NOMO-1 treated with dmso at 0.1 percent for 144 hours (cell line): Measurements from ENCODE around the gene TYR.
"Not testable (repeated sequence)": the region's sequence is repeated elsewhere in the genome, so short reads cannot be mapped to it uniquely, and the experiment has no call there.

Source experiments
- DNase-seq: peaks from one replicate; lab custom pipeline; 2025; ENCODE audit not compliant: unreplicated experiment; lab: John Stamatoyannopoulos, UW

Gene TYR

GRCh38 chr11:89267660-89268302 is 90.1 kb downstream of the TYR start:
- no peak for DNase-seq

GRCh38 chr11:89272540-89273088 is 94.9 kb downstream of the TYR start:
- not testable (repeated sequence) for DNase-seq

GRCh38 chr11:89273220-89273619 is 95.5 kb downstream of the TYR start:
- not testable (repeated sequence) for DNase-seq

- DNase-seq = no peak
Measured at GRCh38 chr11:89275966-89276365, 98.3 kb downstream of the TYR start.

GRCh38 chr11:89279176-89279575 is 101.5 kb downstream of the TYR start:
- no peak for DNase-seq

- not testable (repeated sequence) for DNase-seq
Measured at GRCh38 chr11:89281032-89281677, 103.5 kb downstream of the TYR start.

GRCh38 chr11:89286601-89287000 is 108.9 kb downstream of the TYR start:
- not testable (repeated sequence) for DNase-seq

- DNase-seq = not testable (repeated sequence)
Measured at GRCh38 chr11:89288004-89288403, 110.3 kb downstream of the TYR start.

GRCh38 chr11:89293965-89294679 is 116.4 kb downstream of the TYR start:
- no peak for DNase-seq

GRCh38 chr11:89295023-89295422 is 117.3 kb downstream of the TYR start:
- DNase-seq = not testable (repeated sequence)

GRCh38 chr11:89303029-89303428 is 125.4 kb downstream of the TYR start:
- not testable (repeated sequence) for DNase-seq

GRCh38 chr11:89308272-89308671 is 130.6 kb downstream of the TYR start:
- DNase-seq = not testable (repeated sequence)

- not testable (repeated sequence) for DNase-seq
Measured at GRCh38 chr11:89309321-89309985, 131.8 kb downstream of the TYR start.

GRCh38 chr11:89310607-89311006 is 132.9 kb downstream of the TYR start:
- DNase-seq = not testable (repeated sequence)

GRCh38 chr11:89321401-89321800 is 143.7 kb downstream of the TYR start:
- DNase-seq = no peak

GRCh38 chr11:89327885-89328284 is 150.2 kb downstream of the TYR start:
- no peak for DNase-seq

- not testable (repeated sequence) for DNase-seq
Measured at GRCh38 chr11:89331940-89332339, 154.3 kb downstream of the TYR start.

GRCh38 chr11:89333704-89334103 is 156.0 kb downstream of the TYR start:
- not testable (repeated sequence) for DNase-seq

- not testable (repeated sequence) for DNase-seq
Measured at GRCh38 chr11:89337100-89337650, 159.5 kb downstream of the TYR start.

- not testable (repeated sequence) for DNase-seq
Measured at GRCh38 chr11:89338073-89338472, 160.4 kb downstream of the TYR start.

GRCh38 chr11:89340450-89340849 is 162.8 kb downstream of the TYR start:
- not testable (repeated sequence) for DNase-seq
